NCI-H446 (cell line): ENCODE data around the gene GLB1L2.
"Not testable (repeated sequence)": the region's sequence is repeated elsewhere in the genome, so short reads cannot be mapped to it uniquely, and the experiment has no call there.

ENCODE experiments used
- DNase-seq, 2 experiments: peaks; one replicate each; lab custom pipeline; 2025; lab: John Stamatoyannopoulos, UW

GLB1L2 gene

GRCh38 chr11:134331354-134332188 is at the start of gene GLB1L2:
GLB1L2 (plus strand) TSS chr11:134331988; CDS start chr11:134332062, 74 bp downstream.
- DNase-seq = peak; percentile 29 to 87

GRCh38 chr11:134282121-134283045 is 49.4 kb upstream of the GLB1L2 start:
- DNase-seq = no peak

- DNase-seq = no peak
Observed at GRCh38 chr11:134283461-134284230, 48.1 kb upstream of the GLB1L2 start.

- DNase-seq = not testable (repeated sequence)
Observed at GRCh38 chr11:134284349-134284748, 47.4 kb upstream of the GLB1L2 start.

GRCh38 chr11:134287561-134287960 is 44.2 kb upstream of the GLB1L2 start:
- DNase-seq = no peak

- no peak for DNase-seq
Observed at GRCh38 chr11:134288486-134288885, 43.3 kb upstream of the GLB1L2 start.

GRCh38 chr11:134289167-134289566 is 42.6 kb upstream of the GLB1L2 start:
- DNase-seq = no peak

GRCh38 chr11:134289789-134290188 is 42.0 kb upstream of the GLB1L2 start:
- DNase-seq = no peak

GRCh38 chr11:134290646-134291045 is 41.1 kb upstream of the GLB1L2 start:
- no peak for DNase-seq

GRCh38 chr11:134291196-134291595 is 40.6 kb upstream of the GLB1L2 start:
- no peak for DNase-seq

- no peak for DNase-seq
Observed at GRCh38 chr11:134292661-134293060, 39.1 kb upstream of the GLB1L2 start.

- no peak for DNase-seq
Observed at GRCh38 chr11:134293119-134294113, 38.4 kb upstream of the GLB1L2 start.

- no peak for DNase-seq
Observed at GRCh38 chr11:134294664-134295063, 37.1 kb upstream of the GLB1L2 start.

- DNase-seq = no peak
Observed at GRCh38 chr11:134312223-134312622, 19.6 kb upstream of the GLB1L2 start.

GRCh38 chr11:134312807-134313206 is 19.0 kb upstream of the GLB1L2 start:
- no peak for DNase-seq

- DNase-seq = no peak
Observed at GRCh38 chr11:134313379-134313778, 18.4 kb upstream of the GLB1L2 start.

- DNase-seq = no peak
Observed at GRCh38 chr11:134313821-134314607, 17.8 kb upstream of the GLB1L2 start.

GRCh38 chr11:134317103-134317502 is 14.7 kb upstream of the GLB1L2 start:
- no peak for DNase-seq

- not testable (repeated sequence) for DNase-seq
Observed at GRCh38 chr11:134321373-134321772, 10.4 kb upstream of the GLB1L2 start.

GRCh38 chr11:134322553-134322952 is 9.2 kb upstream of the GLB1L2 start:
- DNase-seq = no peak
